Transverse colon (tissue), 4 donors: ENCODE measurements around the gene CLEC5A. TPM values are rescaled to one million over a fixed set of nuclear protein-coding genes. Genes with fewer than 3 reads are reported as not detected.

Source experiments
- DNase-seq: peaks from one replicate; pipeline ENCODE4 v3.0.0-alpha.2; 2019
- H3K27ac ChIP-seq, 4 donors: fragments of 200-600 bp; sonication (generic); 2 replicates each; pipeline ENCODE4 v1.5.1; 2016 to 2018; ENCODE audit warnings: inconsistent platforms in 4 of 4
- H3K27me3 ChIP-seq: fragments of 200-600 bp; sonication (generic); 2 replicates; pipeline ENCODE4 v1.5.1; 2017; ENCODE audit warnings: inconsistent platforms
- H3K36me3 ChIP-seq, 4 donors: fragments of 200-600 bp; sonication (generic); 2 replicates each; pipeline ENCODE4 v1.5.1; 2017 to 2019; ENCODE audit warnings: inconsistent platforms in 4 of 4
- H3K4me1 ChIP-seq, 4 donors: fragments of 200-600 bp; sonication (generic); 2 replicates each; pipeline ENCODE4 v1.5.1; 2017 to 2020; ENCODE audit warnings: inconsistent platforms in 4 of 4
- H3K4me3 ChIP-seq, 4 donors: fragments of 200-600 bp; sonication (generic); 1 replicate in 1 of 4; 2 replicates in 3 of 4; pipeline versions ENCODE4 v1.5.1 to v1.6.1; 2017 to 2019; ENCODE audit warnings: inconsistent platforms in 4 of 4
- H3K9me3 ChIP-seq, 2 donors: fragments of 200-600 bp; sonication (generic); 2 replicates each; pipeline ENCODE4 v1.5.1; 2017 to 2019; ENCODE audit warnings: inconsistent platforms in 2 of 2
- CTCF ChIP-seq, 5 experiments: fragments of 200-600 bp in 3 of 5; fragments of 450-650 bp in 2 of 5; sonication (generic) in 3 of 5; IDR thresholded peaks; 1 replicate in 2 of 5; 2 replicates in 3 of 5; pipeline ENCODE4 v1.5.1; 2016 to 2017; ENCODE audit warnings: antibody characterized with exemption in 5 of 5, inconsistent platforms in 3 of 5, mild to moderate bottlenecking in 2 of 5, moderate library complexity in 1 of 5
- EP300 ChIP-seq: sonication (generic); formaldehyde crosslinking; IDR thresholded peaks from one replicate; pipeline ENCODE4 v1.6.1; 2017; ENCODE audit warnings: antibody characterized with exemption, low read depth
- POLR2A ChIP-seq: fragments of 450-650 bp; IDR thresholded peaks from one replicate; pipeline ENCODE4 v1.6.1; 2016; ENCODE audit warnings: antibody characterized with exemption, mild to moderate bottlenecking, moderate library complexity
- POLR2AphosphoS5 ChIP-seq, 3 donors: sonication (generic); formaldehyde crosslinking; IDR thresholded peaks; one replicate each; pipeline ENCODE4 v1.6.1; 2016; ENCODE audit warnings: antibody characterized with exemption in 3 of 3
- WGBS, 2 donors: methylation state at CpG; one replicate each; pipeline ENCODE4 v1.1.5; 2018; ENCODE audit warnings: low coverage in 1 of 2; 5-methylcytosine and 5-hydroxymethylcytosine counted together
- in situ Hi-C, 4 donors: fragments of 200-750 bp; cut with MboI; loops; one replicate each; pipeline versions ENCODE4 v1.15.0 to v1.15.1; 2017; ENCODE audit warnings: low sequenced_read_pairs in 3 of 4, low pct_ligation_motif_present in 1 of 4, low pct_unique_long_range_greater_than_20kb in 1 of 4
- intact Hi-C: fragments of 100-400 bp; cut with DNase I; formaldehyde crosslinking; loops from one replicate; pipeline ENCODE4 v1.15.1; 2023; ENCODE audit warnings: low total_unique reads
- total RNA-seq, 4 donors: library from RNA; depleted of rRNA; stranded (reverse); fragments of >200 nt; gene quantifications; one replicate each; pipeline ENCODE4 v1.1.0, GENCODE V29; 2016

Gene CLEC5A
- total RNA-seq, 4 donors from 2014 or later, result 0.48 TPM; not detected in 3

- H3K4me1 ChIP-seq, result no peaks in the 10 kb centered on the region
- 85 to 100% methylated on average over 1 of the region's 1 CpG for WGBS, 2 donors
- H3K36me3 ChIP-seq, result no peaks in the 10 kb centered on the region
- intact Hi-C loops, result no loop called here
- no peaks in the 10 kb centered on the region for H3K27me3 ChIP-seq
- H3K9me3 ChIP-seq, result no peaks in the 10 kb centered on the region
- H3K27ac ChIP-seq, result no peak overlapping the region
- in situ Hi-C loops, result no loop called here
- H3K4me3 ChIP-seq, result no peak overlapping the region
- no peak for DNase-seq
- TF ChIP-seq CTCF (IDR thresholded peaks at IDR 0.05) (no peak), POLR2A (no peak), EP300 (no peak), POLR2AphosphoS5 (IDR thresholded peaks at IDR 0.05) (no peak)
Measured at GRCh38 chr7:141920281-141920680, 26.5 kb downstream of the CLEC5A start.

GRCh38 chr7:141916099-141916498 is 30.7 kb downstream of the CLEC5A start, which contains the start of gene OR9A4:
OR9A4 (plus strand) TSS chr7:141916399; CDS start chr7:141918876, 2,477 bp downstream.
- intact Hi-C loops, result no loop called here
- Histone ChIP-seq H3K4me1 (no peaks in the 10 kb centered on the region), H3K36me3 (no peaks in the 10 kb centered on the region), H3K27me3 (no peaks in the 10 kb centered on the region), H3K27ac (no peak within 1 kb of the TSS), H3K9me3 (no peaks in the 10 kb centered on the region), H3K4me3 (no peak within 1 kb of the TSS)
- 71% methylated on average over 3 of the region's 3 CpGs; no CpG with 5 or more reads in 1 of the 2 donors for WGBS, 2 donors
- DNase-seq, result no peak
- in situ Hi-C loops, result no loop called here
- TF ChIP-seq CTCF (IDR thresholded peaks at IDR 0.05) (no peak), EP300 (no peak), POLR2AphosphoS5 (IDR thresholded peaks at IDR 0.05) (no peak), POLR2A (no peak)

GRCh38 chr7:141915565-141915964 is 31.2 kb downstream of the CLEC5A start:
- no peaks in the 10 kb centered on the region for H3K4me1 ChIP-seq
- peak; percentile 54 for DNase-seq
- no peaks in the 10 kb centered on the region for H3K27me3 ChIP-seq
- no peak overlapping the region for H3K4me3 ChIP-seq
- in situ Hi-C loops (no loop called here), intact Hi-C loops (no loop called here)
- 53 to 80% methylated on average over 1 to 2 of the region's 2 CpGs for WGBS, 2 donors
- H3K36me3 ChIP-seq, result no peaks in the 10 kb centered on the region
- TF ChIP-seq EP300, result no peak
- TF ChIP-seq POLR2AphosphoS5 (IDR thresholded peaks at IDR 0.05), result no peak
- no peak for TF ChIP-seq POLR2A
- no peak for TF ChIP-seq CTCF (IDR thresholded peaks at IDR 0.05)
- no peak overlapping the region for H3K27ac ChIP-seq
- no peaks in the 10 kb centered on the region for H3K9me3 ChIP-seq

- no peaks in the 10 kb centered on the region for H3K9me3 ChIP-seq
- no peak for TF ChIP-seq POLR2A
- no peak for TF ChIP-seq POLR2AphosphoS5 (IDR thresholded peaks at IDR 0.05)
- no peak for TF ChIP-seq EP300
- TF ChIP-seq CTCF (IDR thresholded peaks at IDR 0.05), result no peak
- H3K27ac ChIP-seq, result no peak overlapping the region
- H3K4me1 ChIP-seq, result no peaks in the 10 kb centered on the region
- no peaks in the 10 kb centered on the region for H3K27me3 ChIP-seq
- in situ Hi-C loops (no loop called here), intact Hi-C loops (no loop called here)
- DNase-seq, result no peak
- no peak overlapping the region for H3K4me3 ChIP-seq
- no peaks in the 10 kb centered on the region for H3K36me3 ChIP-seq
Measured at GRCh38 chr7:141911391-141911790, 35.4 kb downstream of the CLEC5A start.
